ENCODE results near the gene ICAM2.
"Not testable (repeated sequence)": the region's sequence is repeated elsewhere in the genome, so short reads cannot be mapped to it uniquely, and the experiment has no call there.

ICAM2 gene

GRCh38 chr17:63997341-63998048 is 22.9 kb downstream of the ICAM2 start:
- DNase-seq (ENCODE audit: low read depth): no peak

DNA sequence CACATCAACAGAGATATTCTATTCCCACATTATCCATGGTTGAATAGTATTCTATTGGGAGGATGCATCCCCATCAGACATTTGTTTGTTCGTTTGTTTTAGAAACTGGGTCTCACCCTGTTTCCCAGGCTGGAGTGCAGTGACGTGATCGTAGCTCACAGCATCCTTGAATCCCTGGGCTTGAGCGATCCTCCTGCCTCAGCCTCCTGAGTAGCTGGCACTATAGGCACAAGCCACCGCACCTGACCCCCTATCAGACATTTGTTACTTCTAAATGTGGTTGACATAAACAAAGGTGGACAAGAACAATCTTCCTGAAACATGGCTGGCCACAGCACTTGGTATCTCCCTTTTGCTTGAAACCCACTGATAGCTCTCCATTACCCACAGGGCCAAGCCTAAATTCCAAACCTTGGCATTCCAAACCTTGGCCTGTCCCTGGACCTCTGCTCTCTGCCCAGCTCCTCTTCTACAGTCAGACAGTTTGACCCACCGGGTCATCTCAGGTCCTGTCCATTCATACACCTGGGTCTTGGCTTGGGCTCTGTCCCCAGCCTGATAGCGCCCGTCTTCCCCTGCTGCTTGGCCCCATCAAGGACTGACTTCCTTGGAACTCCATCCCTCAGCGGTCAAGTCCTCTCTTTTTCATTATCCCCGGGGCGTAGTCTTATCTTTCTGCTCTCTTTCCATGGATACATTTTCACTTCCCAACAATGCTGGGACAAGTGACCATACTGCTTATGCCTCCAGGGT is 23.8 kb downstream of the ICAM2 start:
- no peak for DNase-seq (ENCODE audit: low read depth)

DNA sequence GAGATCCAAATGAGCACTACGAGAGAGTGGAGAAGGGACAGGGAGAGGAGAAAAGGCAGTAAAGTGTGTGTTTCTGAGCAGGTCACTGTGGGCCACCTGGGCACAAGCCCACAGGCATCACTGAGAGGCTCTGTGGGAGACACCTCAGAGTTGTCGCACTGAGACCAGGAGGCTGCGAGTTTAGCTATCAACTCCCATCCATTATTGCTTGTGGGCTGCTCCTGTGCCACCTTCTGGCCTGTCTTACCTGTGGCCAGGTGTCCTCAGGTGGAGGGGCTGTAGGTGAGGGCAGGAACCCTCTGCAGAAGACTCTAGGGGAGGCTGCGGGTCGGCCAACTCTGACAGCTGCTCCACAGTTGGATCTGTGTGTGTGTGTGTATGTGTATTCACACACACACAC is 24.8 kb downstream of the ICAM2 start:
- no peak for DNase-seq (ENCODE audit: low read depth)

DNA sequence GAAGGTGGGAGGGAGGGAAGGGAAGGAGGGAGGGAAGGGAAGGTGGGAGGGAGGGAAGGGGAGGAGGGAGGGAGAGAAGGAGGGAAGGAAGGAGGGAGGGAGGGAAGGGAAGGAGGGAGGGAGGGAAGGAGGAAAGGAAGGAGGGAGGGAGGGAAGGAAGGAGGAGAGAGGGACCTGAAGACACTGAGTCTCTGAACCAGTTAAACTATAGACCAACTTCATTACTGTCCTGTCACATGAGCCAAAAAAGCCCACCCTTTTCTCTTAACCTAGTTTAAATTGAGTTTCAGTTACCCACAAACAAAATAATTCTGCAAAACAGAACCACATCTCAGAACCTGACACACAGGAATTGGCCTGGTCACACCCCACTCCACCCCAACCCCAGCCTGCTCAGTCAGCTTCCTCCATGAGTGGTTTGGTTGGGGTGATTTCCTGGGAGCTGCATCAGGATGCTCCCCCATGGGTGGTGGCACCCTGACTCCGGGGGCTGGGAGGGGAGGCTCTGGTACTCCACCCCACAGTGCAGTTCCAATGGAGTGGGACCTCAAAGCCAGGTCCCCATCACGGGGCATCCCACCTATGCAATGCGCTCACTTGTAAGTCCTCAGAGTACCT is 27.0 kb downstream of the ICAM2 start:
- DNase-seq (ENCODE audit: low read depth): no peak

DNA sequence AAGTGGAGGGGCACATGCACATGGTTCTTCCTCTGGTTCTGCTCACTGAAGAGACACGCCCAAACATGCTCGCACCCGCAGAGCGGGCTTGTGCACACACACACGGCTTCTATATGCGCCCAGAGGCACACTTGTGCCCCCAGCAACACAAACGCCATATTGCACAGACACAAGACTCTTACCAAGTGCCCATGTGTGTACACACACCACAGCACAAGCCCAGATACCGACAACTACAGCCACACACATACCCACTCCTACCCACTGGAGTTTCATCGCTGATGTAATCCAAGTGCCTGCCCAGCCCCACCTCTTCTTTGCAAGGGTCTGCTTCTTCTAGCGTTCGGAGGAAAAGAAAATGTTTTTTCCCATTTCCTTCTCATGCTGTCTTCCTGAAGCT is 28.8 kb downstream of the ICAM2 start:
- no peak for DNase-seq (ENCODE audit: low read depth)

DNA sequence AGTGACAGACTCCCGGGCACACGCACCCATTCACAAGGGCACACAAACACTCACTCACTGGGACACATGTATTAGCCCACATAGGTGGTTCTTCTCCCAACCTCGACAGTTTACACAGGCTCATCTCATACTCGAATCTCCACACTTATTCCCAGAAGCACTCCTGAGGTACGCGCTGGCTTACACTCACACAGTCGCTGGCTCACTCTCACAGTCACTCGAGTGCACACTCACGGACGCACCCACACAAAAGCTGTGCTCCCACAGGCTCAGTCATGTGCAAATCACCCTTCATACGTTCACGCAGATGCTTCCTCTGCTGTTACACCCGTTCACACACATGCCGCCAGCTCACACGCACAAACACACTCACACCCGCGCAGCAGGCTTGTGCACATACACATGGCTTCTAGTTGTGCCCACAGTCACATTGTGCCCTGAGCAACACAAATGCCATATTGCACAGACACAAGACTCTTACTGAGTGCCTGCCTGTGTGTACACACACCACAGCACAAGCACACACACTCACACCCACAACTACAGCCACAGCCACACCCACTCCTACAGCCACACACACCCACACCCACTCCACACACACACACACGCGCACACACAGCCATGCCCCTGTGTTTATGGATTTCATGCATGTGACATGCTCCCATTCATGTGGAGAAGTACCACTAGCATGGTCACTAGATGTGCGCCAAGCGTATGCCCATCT is 30.6 kb downstream of the ICAM2 start:
- no peak for DNase-seq (ENCODE audit: low read depth)

GRCh38 chr17:63988741-63989621 is 31.5 kb downstream of the ICAM2 start:
- DNase-seq (ENCODE audit: low read depth): no peak

- no peak for DNase-seq (ENCODE audit: low read depth)
These were observed 32.3 kb downstream of the ICAM2 start for GRCh38 chr17:63988127-63988478.

GRCh38 chr17:63987221-63988126 is 33.0 kb downstream of the ICAM2 start:
- no peak for DNase-seq (ENCODE audit: low read depth)

DNA sequence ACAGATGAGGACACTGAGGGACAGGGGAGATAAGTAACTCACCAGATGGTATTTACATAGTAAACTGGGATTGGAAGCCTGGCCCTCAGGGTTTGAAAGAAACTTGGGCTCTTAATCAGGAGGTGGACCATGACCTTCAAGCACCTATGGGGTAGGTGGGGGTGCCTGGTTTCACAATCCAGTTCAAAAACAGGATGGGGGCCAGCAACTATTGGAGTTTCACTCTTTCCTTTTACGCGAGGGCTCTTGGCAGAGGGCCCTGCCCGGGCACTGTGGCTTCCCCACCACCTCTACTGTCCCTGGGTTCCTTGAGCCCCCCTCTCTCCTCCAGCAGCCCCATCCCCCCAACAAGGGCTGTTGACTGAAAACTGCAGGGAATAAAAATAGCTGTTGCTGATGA is 33.6 kb downstream of the ICAM2 start:
- no peak for DNase-seq (ENCODE audit: low read depth)

DNA sequence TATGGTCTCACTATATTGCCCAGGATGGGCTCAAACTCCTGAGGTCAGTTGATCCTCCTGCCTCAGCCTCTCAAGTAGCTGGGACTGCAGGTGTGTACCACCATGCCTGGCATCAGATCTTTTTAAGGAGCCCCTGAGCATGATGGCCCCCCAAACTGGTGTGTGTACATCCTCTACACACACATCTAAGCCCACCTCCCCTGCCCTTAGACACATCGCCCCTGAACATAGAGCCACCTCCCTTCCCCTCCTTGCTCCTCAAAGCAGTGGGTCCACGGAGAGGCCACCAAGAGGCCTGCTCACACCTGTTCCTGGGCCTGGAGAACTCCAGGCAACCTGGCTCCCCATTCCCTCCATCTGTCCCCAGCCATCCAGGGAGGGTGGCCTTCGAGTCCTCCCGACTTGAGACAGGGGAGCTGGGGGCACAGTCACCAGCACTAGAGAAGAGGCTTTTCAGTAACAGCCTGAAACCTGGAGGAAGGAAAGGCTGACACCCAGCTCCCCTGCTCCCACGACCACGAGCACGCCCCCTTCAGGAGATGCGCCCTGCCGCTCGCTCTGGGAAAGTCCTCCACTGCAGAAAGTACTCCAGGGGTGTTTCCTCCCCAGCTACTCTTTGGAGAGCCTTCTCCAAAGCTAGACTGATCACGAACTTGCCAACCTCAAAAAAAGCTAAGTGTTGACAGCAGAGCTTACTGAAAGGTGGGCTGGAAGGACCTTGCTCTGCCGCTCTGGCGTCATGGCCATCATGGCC is 34.9 kb downstream of the ICAM2 start:
- DNase-seq (ENCODE audit: low read depth): no peak

DNA sequence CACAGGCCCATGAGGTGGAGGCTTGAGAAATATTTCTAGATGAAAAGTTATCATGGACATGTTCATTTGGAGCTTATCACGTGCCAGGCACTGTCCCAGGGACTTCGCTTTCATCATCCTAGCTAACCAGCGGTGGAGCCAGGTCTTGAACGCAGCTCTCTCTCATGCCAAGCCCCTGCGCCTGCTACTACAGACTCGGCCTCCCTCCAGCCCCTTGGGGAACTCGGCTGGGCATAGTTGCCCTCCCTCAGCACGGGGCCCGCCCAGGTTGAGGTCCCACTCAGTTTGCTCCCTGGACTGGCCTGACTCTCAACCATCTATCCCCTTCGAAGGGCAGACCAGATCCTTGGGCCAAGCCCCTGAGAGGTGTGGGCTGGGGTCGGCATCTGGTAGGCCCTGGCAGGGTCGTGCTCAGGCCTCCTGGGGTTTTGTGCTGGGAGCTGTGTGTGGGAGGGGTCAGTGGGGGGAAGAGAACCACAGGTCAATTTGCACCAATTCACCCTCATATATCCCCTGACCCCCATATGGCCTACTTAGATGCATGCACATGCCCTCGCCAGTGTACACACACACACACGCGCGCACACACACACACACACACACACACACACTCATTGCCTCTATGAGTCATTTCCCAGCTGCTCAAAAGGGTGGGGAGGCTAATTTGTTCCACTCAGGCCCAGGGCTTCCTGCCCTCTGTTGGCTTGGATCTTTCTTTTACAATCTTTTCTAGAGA is 35.6 kb downstream of the ICAM2 start:
- peak; percentile 31 for DNase-seq (ENCODE audit: low read depth)

DNA sequence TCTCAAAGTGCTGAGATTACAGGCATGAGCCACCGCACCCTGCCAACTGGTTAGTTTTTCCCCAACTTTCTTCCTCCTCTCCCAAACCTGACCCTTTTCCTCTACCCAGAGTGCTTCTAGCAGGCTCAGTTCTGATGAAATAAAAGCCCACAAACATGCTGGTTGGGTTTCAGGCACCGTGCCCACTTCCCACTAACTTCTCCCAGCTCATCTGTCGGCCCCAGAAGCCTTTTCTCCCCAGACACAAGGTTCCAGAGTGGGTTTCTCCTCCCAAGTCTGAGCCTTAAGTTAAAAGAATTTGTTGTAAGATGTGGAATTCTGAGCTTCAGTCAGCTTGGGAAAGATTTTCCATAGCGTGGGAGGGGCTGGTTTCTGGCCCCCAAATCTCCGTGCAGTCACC is 36.2 kb downstream of the ICAM2 start:
- no peak for DNase-seq (ENCODE audit: low read depth)

DNA sequence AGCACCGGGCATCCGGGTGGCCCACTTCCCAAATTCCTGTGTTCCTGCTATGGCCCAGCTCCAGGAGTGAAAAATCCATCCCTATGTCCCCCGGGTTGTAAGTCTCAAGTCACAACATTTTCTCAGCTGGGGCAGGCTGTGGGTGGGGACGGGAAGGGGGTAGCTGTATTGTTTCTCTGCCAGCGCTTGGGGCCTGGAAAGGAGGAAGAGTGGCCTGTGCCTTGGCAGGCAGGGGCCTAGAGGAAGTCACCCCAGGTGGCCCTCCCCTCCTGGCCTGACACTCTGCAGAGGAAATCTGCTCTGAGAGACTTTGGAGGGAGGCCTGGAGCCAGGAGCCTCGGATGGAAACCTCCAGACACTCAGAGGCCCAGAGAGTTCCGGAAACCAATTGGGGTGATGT is 37.1 kb downstream of the ICAM2 start:
- DNase-seq (ENCODE audit: low read depth): no peak

DNA sequence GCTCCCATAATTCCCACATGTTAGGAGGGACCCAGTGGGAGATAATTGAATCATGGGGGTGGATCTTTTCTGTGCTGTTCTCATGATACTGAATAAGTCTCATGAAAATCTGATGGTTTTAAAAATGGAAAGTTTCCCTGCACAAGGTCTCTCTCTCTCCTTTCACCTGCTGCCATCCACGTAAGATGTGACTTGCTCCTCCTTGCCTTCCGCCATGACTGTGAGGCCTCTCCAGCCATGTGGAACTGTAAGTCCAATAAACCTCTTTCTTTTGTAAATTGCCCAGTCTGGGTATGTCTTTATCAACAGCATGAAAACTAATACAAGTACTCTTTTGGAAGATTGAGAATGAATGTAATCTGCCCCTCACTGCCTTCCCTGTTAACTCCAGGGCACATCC is 37.8 kb downstream of the ICAM2 start:
- not testable (repeated sequence) for DNase-seq (ENCODE audit: low read depth)

- no peak for DNase-seq (ENCODE audit: low read depth)
These were observed 41.9 kb downstream of the ICAM2 start for GRCh38 chr17:63978272-63979200.

DNA sequence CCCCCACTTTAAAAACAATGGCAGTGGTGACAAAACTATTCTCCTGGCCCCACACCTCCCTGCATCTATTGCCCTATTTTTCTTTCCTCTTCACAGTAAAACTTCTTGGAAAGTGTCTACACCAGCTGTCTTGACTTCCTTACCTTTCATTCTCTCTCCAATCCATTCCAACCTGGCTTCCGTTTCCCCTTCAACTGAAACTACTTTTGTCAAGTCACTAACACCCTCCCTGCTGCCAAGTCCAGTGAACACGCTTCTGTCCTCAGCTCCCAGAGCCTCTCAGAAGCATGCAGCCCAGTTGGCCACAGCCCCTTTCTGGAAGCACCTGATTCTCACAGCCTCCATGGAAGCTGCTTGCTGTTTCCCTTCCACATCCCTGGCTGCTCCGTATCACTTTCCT is 43.7 kb downstream of the ICAM2 start:
- DNase-seq (ENCODE audit: low read depth): no peak

GRCh38 chr17:63975541-63976092 is 44.8 kb downstream of the ICAM2 start:
- no peak for DNase-seq (ENCODE audit: low read depth)

Data from activated T-cell treated with anti-CD3 and anti-CD28 coated beads for 24 hours (primary cell).